Breast epithelium (tissue), 4 donors: ENCODE measurements around the gene ACBD3. TPM values are rescaled to one million over a fixed set of nuclear protein-coding genes. Genes with fewer than 3 reads are reported as not detected.
"Not testable (repeated sequence)": the region's sequence is repeated elsewhere in the genome, so short reads cannot be mapped to it uniquely, and the experiment has no call there.

Experiments used
- DNase-seq, 2 donors: peaks; one replicate each; pipeline ENCODE4 v3.0.0-alpha.2; 2019; ENCODE audit warnings: low spot score in 2 of 2
- H3K27ac ChIP-seq, 2 donors: fragments of 200-600 bp; sonication (generic) in 1 of 2; one replicate each; pipeline ENCODE4 v1.5.1; 2016 to 2019; ENCODE audit warnings: mild to moderate bottlenecking in 1 of 2
- H3K27me3 ChIP-seq, 2 donors: fragments of 200-600 bp; sonication (generic) in 1 of 2; one replicate each; pipeline versions ENCODE4 v1.5.1 to v1.6.0; 2017 to 2019; ENCODE audit warnings: control low read depth in 1 of 2, mild to moderate bottlenecking in 1 of 2
- H3K36me3 ChIP-seq: fragments of 200-600 bp; one replicate; pipeline ENCODE4 v1.5.1; 2019
- H3K4me1 ChIP-seq, 2 donors: fragments of 200-600 bp; sonication (generic); one replicate each; pipeline ENCODE4 v1.5.1; 2016 to 2019; ENCODE audit warnings: control low read depth in 1 of 2
- H3K4me3 ChIP-seq, 3 donors: fragments of 200-600 bp; sonication (generic); 1 replicate in 2 of 3; 2 replicates in 1 of 3; pipeline ENCODE4 v1.5.1; 2016 to 2019; ENCODE audit warnings: mild to moderate bottlenecking in 3 of 3, moderate library complexity in 2 of 3
- H3K9me3 ChIP-seq, 2 donors: fragments of 200-600 bp; sonication (generic) in 1 of 2; one replicate each; pipeline ENCODE4 v1.5.1; 2016 to 2019; ENCODE audit warnings: control low read depth in 1 of 2
- POLR2A ChIP-seq: fragments of 450-650 bp; IDR thresholded peaks from one replicate; pipeline ENCODE4 v1.6.1; 2016; ENCODE audit warnings: antibody characterized with exemption, mild to moderate bottlenecking, moderate library complexity
- POLR2AphosphoS5 ChIP-seq, 3 donors: sonication (generic); formaldehyde crosslinking; IDR thresholded peaks; one replicate each; pipeline ENCODE4 v1.6.1; 2017; ENCODE audit warnings: antibody characterized with exemption in 3 of 3
- intact Hi-C: fragments of 100-400 bp; cut with DNase I; formaldehyde crosslinking; loops from one replicate; pipeline ENCODE4 v1.15.1; 2023; ENCODE audit warnings: low total_unique reads
- total RNA-seq, 3 donors: library from RNA; depleted of rRNA; stranded (reverse); fragments of >200 nt; gene quantifications; one replicate each; pipeline ENCODE4 v1.1.0, GENCODE V29; 2016
- TF ChIP-seq, protein P1 (sequence below), 3 donors: fragments of 450-650 bp; IDR thresholded peaks; one replicate each; pipeline ENCODE4 v1.5.1; 2016 to 2017; ENCODE audit warnings: antibody characterized with exemption in 3 of 3, mild to moderate bottlenecking in 3 of 3, moderate library complexity in 3 of 3

ACBD3 gene
- total RNA-seq, 3 donors from 2014 or later = 52.4 to 63.9 (median 54.4) TPM

DNA sequence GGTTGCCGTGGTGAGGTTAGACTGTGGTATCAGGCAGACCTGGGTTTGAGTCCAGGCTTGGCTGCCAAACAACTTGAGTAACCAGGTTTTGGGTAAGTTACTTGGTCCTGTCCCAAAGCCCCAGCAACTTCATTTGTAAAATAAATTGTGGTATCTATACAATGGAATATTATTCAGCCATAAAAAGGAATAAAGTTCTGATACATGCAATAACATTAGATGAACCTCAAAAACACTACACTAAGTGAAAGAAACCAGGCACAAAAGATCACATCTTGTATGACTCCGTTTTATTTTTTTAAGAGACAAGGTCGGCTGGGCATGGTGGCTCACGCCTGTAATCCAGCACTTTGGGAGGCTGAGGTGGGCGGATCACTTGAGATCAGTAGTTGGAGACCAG is 20.5 kb upstream of the ACBD3 start:
- Histone ChIP-seq H3K9me3 (no peaks in the 10 kb centered on the region), H3K27me3 (no peaks in the 10 kb centered on the region), H3K4me1 (no peaks in the 10 kb centered on the region), H3K4me3 (no peak overlapping the region), H3K27ac (no peak overlapping the region), H3K36me3 (no peaks in the 10 kb centered on the region)
- TF ChIP-seq POLR2AphosphoS5 (IDR thresholded peaks at IDR 0.05) (no peak), POLR2A (no peak)
- TF ChIP-seq, protein P1, sequence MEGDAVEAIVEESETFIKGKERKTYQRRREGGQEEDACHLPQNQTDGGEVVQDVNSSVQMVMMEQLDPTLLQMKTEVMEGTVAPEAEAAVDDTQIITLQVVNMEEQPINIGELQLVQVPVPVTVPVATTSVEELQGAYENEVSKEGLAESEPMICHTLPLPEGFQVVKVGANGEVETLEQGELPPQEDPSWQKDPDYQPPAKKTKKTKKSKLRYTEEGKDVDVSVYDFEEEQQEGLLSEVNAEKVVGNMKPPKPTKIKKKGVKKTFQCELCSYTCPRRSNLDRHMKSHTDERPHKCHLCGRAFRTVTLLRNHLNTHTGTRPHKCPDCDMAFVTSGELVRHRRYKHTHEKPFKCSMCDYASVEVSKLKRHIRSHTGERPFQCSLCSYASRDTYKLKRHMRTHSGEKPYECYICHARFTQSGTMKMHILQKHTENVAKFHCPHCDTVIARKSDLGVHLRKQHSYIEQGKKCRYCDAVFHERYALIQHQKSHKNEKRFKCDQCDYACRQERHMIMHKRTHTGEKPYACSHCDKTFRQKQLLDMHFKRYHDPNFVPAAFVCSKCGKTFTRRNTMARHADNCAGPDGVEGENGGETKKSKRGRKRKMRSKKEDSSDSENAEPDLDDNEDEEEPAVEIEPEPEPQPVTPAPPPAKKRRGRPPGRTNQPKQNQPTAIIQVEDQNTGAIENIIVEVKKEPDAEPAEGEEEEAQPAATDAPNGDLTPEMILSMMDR (IDR thresholded peaks at IDR 0.05) = no peak
- intact Hi-C loops = no loop called here
- DNase-seq = no peak

GRCh38 chr1:226204198-226204597 is 17.7 kb upstream of the ACBD3 start:
- Histone ChIP-seq H3K4me1 (no peaks in the 10 kb centered on the region), H3K27ac (no peak overlapping the region), H3K4me3 (no peak overlapping the region), H3K36me3 (no peaks in the 10 kb centered on the region), H3K9me3 (no peaks in the 10 kb centered on the region), H3K27me3 (no peaks in the 10 kb centered on the region)
- no peak for DNase-seq
- intact Hi-C loops = no loop called here
- no peak for TF ChIP-seq POLR2AphosphoS5 (IDR thresholded peaks at IDR 0.05)
- TF ChIP-seq, protein P1 (IDR thresholded peaks at IDR 0.05) = no peak
- TF ChIP-seq POLR2A = no peak

- no peak for DNase-seq
Observed at GRCh38 chr1:226203655-226204054, 17.1 kb upstream of the ACBD3 start.

DNA sequence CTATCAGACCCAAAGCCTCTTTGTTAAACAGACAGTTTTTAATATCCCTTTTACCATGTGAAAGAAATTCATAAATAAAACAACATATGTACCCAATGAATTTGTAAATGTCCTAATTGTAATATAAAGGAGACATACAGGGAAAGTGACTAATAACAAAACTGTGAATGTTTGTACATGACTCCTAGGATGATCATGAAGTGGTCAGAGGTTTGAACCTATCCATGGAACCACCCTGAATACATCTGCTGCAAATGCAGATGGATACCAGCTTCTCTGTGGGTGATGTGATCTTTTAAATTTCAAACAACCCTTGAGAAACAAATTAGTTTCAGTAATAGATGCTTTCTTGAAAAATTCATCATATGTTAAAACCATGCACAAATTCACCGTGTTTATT is 16.7 kb upstream of the ACBD3 start:
- intact Hi-C loops = no loop called here
- Histone ChIP-seq H3K9me3 (no peaks in the 10 kb centered on the region), H3K36me3 (no peaks in the 10 kb centered on the region), H3K4me3 (no peak overlapping the region), H3K27me3 (no peaks in the 10 kb centered on the region), H3K27ac (no peak overlapping the region), H3K4me1 (no peaks in the 10 kb centered on the region)
- DNase-seq = no peak
- TF ChIP-seq POLR2A = no peak
- TF ChIP-seq, protein P1 (IDR thresholded peaks at IDR 0.05) = no peak
- TF ChIP-seq POLR2AphosphoS5 (IDR thresholded peaks at IDR 0.05) = no peak

More at GRCh38 chr1:226203655-226204054, 17.1 kb upstream of the ACBD3 start:
- Histone ChIP-seq H3K4me3 (no peak overlapping the region), H3K27me3 (no peaks in the 10 kb centered on the region), H3K36me3 (no peaks in the 10 kb centered on the region), H3K9me3 (no peaks in the 10 kb centered on the region), H3K27ac (no peak overlapping the region), H3K4me1 (no peaks in the 10 kb centered on the region)
- intact Hi-C loops = no loop called here
- TF ChIP-seq POLR2A (no peak), POLR2AphosphoS5 (IDR thresholded peaks at IDR 0.05) (no peak)
- TF ChIP-seq, protein P1 (IDR thresholded peaks at IDR 0.05) = no peak

GRCh38 chr1:226202666-226203065 is 16.1 kb upstream of the ACBD3 start:
- H3K4me1 ChIP-seq, intact Hi-C loops, H3K4me3 ChIP-seq, H3K27me3 ChIP-seq, H3K27ac ChIP-seq, H3K9me3 ChIP-seq, H3K36me3 ChIP-seq, DNase-seq: not testable (repeated sequence)

DNA sequence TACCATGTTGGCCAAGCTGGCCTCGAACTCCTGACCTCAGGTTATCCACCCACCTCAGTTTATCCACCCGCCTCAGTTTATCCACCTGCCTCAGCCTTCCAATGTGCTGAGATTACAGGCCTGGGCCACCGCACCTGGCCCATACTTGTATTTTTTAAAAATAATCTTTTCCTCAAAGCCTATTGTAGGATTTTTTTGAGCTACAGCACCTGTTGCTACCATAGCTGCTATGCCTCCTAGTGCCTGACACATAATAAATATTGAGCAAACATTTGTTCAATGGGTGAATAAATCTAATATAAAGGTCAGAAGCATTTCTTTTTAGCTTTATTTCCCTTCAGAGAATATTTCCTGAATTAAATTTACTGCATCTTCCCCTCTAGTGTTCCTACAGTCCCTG is 15.7 kb upstream of the ACBD3 start:
- Histone ChIP-seq H3K36me3 (no peaks in the 10 kb centered on the region), H3K27ac (no peak overlapping the region), H3K9me3 (no peaks in the 10 kb centered on the region), H3K4me1 (no peaks in the 10 kb centered on the region), H3K4me3 (no peak overlapping the region), H3K27me3 (no peaks in the 10 kb centered on the region)
- TF ChIP-seq, protein P1 (IDR thresholded peaks at IDR 0.05) = no peak
- TF ChIP-seq POLR2A (no peak), POLR2AphosphoS5 (IDR thresholded peaks at IDR 0.05) (no peak)
- no peak for DNase-seq
- intact Hi-C loops = no loop called here
